SU-DHL-6 (cell line): ENCODE measurements around the gene HNRNPA1L2.
"Not testable (repeated sequence)": the region's sequence is repeated elsewhere in the genome, so short reads cannot be mapped to it uniquely, and the experiment has no call there.

Source experiments
- H2AFZ ChIP-seq: fragments of 200-600 bp; sonication (generic); 2 replicates; pipeline ENCODE4 v1.6.1; 2014; ENCODE audit warnings: low read depth, mild to moderate bottlenecking, moderate library complexity, mixed read lengths, antibody characterized with exemption, low read length; ENCODE audit not compliant: severe bottlenecking
- H3F3A ChIP-seq: fragments of 200-600 bp; shearing (Covaris generic); 2 replicates; pipeline ENCODE4 v1.6.0; 2016; ENCODE audit warnings: antibody characterized with exemption, mild to moderate bottlenecking; ENCODE audit not compliant: insufficient read depth
- H3K27ac ChIP-seq: fragments of 200-600 bp; sonication (generic); 2 replicates; pipeline ENCODE4 v1.5.1; 2016; ENCODE audit warnings: low read depth, mild to moderate bottlenecking, low read length, moderate library complexity, mixed read lengths
- H3K27me3 ChIP-seq: fragments of 200-600 bp; sonication (generic), shearing (Covaris generic); 2 replicates; pipeline ENCODE4 v1.6.0; 2014; ENCODE audit warnings: mild to moderate bottlenecking, low read length
- H3K36me3 ChIP-seq: fragments of 200-600 bp; sonication (generic); 2 replicates; pipeline ENCODE4 v1.6.1; 2014; ENCODE audit warnings: mild to moderate bottlenecking, low read length, mixed read lengths
- H3K4me2 ChIP-seq: fragments of 300-600, 200-600 bp; shearing (Covaris generic), sonication (generic); 2 replicates; pipeline ENCODE4 v1.6.0; 2014; ENCODE audit warnings: low read length, low read depth, mild to moderate bottlenecking; ENCODE audit not compliant: poor library complexity, severe bottlenecking
- H3K4me3 ChIP-seq: fragments of 200-600 bp; sonication (generic); 2 replicates; pipeline ENCODE4 v1.5.1; 2014; ENCODE audit warnings: antibody characterized with exemption, low read length, mild to moderate bottlenecking, mixed read lengths; ENCODE audit not compliant: insufficient read depth, poor library complexity, severe bottlenecking
- H3K79me2 ChIP-seq: fragments of 200-600 bp; sonication (generic); 2 replicates; pipeline ENCODE4 v1.6.1; 2014; ENCODE audit warnings: mild to moderate bottlenecking, low read length, moderate library complexity; ENCODE audit not compliant: insufficient read depth
- H3K9ac ChIP-seq: fragments of 200-600 bp; sonication (generic); 2 replicates; pipeline ENCODE4 v1.7.0; 2014; ENCODE audit warnings: mild to moderate bottlenecking, low read length
- H3K9me2 ChIP-seq: fragments of 200-600 bp; sonication (generic); replicated peaks from 2 replicates; pipeline ENCODE4 v1.6.1; 2014; ENCODE audit warnings: low read length; ENCODE audit not compliant: insufficient read depth
- H3K9me3 ChIP-seq: fragments of 200-600 bp; sonication (generic); 2 replicates; pipeline ENCODE4 v1.6.1; 2014; ENCODE audit warnings: low read length, mixed read lengths; ENCODE audit not compliant: insufficient read depth
- H4K20me1 ChIP-seq: fragments of 200-600 bp; sonication (generic); 2 replicates; pipeline ENCODE4 v1.6.1; 2014; ENCODE audit warnings: low read depth, mild to moderate bottlenecking, antibody characterized with exemption, low read length, moderate library complexity, mixed read lengths
- CTCF ChIP-seq: fragments of 200-600 bp; sonication (generic); IDR thresholded peaks from one replicate; pipeline ENCODE4 v1.5.1; 2017; ENCODE audit warnings: antibody characterized with exemption, mild to moderate bottlenecking, low read length, moderate library complexity; ENCODE audit not compliant: insufficient read depth, poor library complexity, severe bottlenecking
- EZH2phosphoT487 ChIP-seq: fragments of 200-600 bp; sonication (generic), shearing (Covaris generic); conservative IDR thresholded peaks from 2 replicates; pipeline ENCODE4 v1.6.1; 2018; ENCODE audit warnings: mild to moderate bottlenecking, antibody characterized with exemption, low read length, moderate library complexity, mixed read lengths

The HNRNPA1L2 gene

DNA sequence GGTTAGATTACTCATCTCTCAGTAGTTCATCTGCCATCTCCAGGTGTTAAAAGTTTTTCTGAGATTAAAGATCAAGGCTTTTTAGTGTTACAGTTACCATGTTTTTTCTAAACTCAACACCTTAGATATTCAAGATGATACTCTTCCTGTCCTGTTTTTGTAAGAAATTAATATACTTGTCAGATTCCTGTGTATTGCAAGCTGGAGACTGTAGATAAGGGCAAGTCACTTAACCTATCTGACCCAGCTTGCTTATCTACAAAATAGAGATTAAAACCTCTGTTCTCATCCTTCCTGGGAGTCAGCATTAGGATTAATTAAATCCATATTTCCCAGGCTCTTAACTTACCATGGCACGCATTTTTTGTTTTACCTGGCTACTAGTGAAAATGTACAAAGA lies 35.6 kb downstream of the HNRNPA1L2 start:
- no peak overlapping the region for H3K27ac ChIP-seq
- no peaks in the 10 kb centered on the region for H3K9me3 ChIP-seq
- TF ChIP-seq EZH2phosphoT487: no peak
- no peak for TF ChIP-seq CTCF
- H3K79me2 ChIP-seq: 0 out of 2 replicates have a peak, but pooled peaks cover 7% of the 10 kb centered on the region
- H4K20me1 ChIP-seq: no peaks in the 10 kb centered on the region
- H3K4me2 ChIP-seq: no peak overlapping the region
- H3K9me2 ChIP-seq: no peaks in the 10 kb centered on the region
- H3K27me3 ChIP-seq: no peaks in the 10 kb centered on the region
- no peak overlapping the region for H2AFZ ChIP-seq
- peaks cover 20% of the 10 kb centered on the region for H3K36me3 ChIP-seq
- no peak overlapping the region for H3K9ac ChIP-seq
- H3F3A ChIP-seq: 0 out of 2 replicates have a peak, but pooled peaks cover 3% of the 10 kb centered on the region
- no peak overlapping the region for H3K4me3 ChIP-seq

- H4K20me1 ChIP-seq, H3K9me3 ChIP-seq, H3K9me2 ChIP-seq, H3K9ac ChIP-seq, H3K4me3 ChIP-seq, H3F3A ChIP-seq, H3K79me2 ChIP-seq, H2AFZ ChIP-seq, H3K4me2 ChIP-seq, H3K27me3 ChIP-seq, H3K27ac ChIP-seq: not testable (repeated sequence)
- peaks cover 16% of the 10 kb centered on the region; the same call in 1 of the 2 replicates for H3K36me3 ChIP-seq
Observed at GRCh38 chr13:52685806-52686205, 43.6 kb downstream of the HNRNPA1L2 start.

DNA sequence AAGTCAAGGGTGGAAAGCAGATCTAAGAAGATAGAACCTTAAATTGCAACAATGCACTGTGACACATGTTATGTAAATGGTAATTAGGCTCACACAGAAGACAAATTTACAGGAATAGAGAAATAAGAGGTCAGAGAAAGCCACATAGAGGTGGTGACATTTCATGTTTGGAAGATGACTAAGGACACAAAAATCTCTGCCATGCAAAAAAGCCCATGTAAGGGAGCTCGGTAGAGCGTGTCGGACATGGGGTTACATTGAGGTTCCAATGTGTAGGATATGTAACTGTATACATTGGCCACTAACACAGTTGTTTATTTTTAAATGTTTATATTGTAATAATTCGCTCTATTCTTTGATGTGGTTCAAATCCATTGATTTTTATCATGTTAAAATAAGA lies 44.1 kb downstream of the HNRNPA1L2 start:
- Histone ChIP-seq H3K9me3 (no peaks in the 10 kb centered on the region), H3K36me3 (peaks cover 14% of the 10 kb centered on the region; the same call in 1 of the 2 replicates), H4K20me1 (no peaks in the 10 kb centered on the region), H3F3A (no peaks in the 10 kb centered on the region), H3K9me2 (no peaks in the 10 kb centered on the region), H3K27ac (no peak overlapping the region), H3K9ac (no peak overlapping the region), H3K27me3 (no peaks in the 10 kb centered on the region), H3K4me3 (no peak overlapping the region), H3K79me2 (no peaks in the 10 kb centered on the region), H2AFZ (no peak overlapping the region), H3K4me2 (no peak overlapping the region)
- TF ChIP-seq CTCF: no peak
- no peak for TF ChIP-seq EZH2phosphoT487
